GM12865 (cell line): ENCODE data around the gene VKORC1L1.
A peak's percentile ranks its signal among the peaks of the same experiment; 100 is the strongest.

Source experiments
- DNase-seq: peaks from one replicate; pipeline ENCODE4 v3.0.0; 2010; ENCODE audit warnings: low read depth
- H3K4me3 ChIP-seq: 2 replicates; pipeline ENCODE4 v1.5.1; 2011; ENCODE audit warnings: mild to moderate bottlenecking, low read depth, low read length, control low read depth
- CTCF ChIP-seq: IDR thresholded peaks from 2 replicates; pipeline ENCODE4 v1.5.1; 2011; ENCODE audit warnings: low read length, control low read depth, low read depth, inconsistent platforms; ENCODE audit not compliant: insufficient read depth; ENCODE audit errors: missing control alignments

VKORC1L1 gene

GRCh38 chr7:65975814-65976445 lies 103.1 kb downstream of the VKORC1L1 start:
- H3K4me3 ChIP-seq = no peak overlapping the region
- no peak for DNase-seq
- no peak for TF ChIP-seq CTCF

GRCh38 chr7:65976659-65977196 lies 103.9 kb downstream of the VKORC1L1 start:
- no peak overlapping the region for H3K4me3 ChIP-seq
- no peak for DNase-seq
- TF ChIP-seq CTCF = no peak

GRCh38 chr7:65978891-65979582 lies 106.2 kb downstream of the VKORC1L1 start:
- DNase-seq = no peak
- no peak overlapping the region for H3K4me3 ChIP-seq
- TF ChIP-seq CTCF = no peak

- no peak overlapping the region; the same call in 1 of the 2 replicates for H3K4me3 ChIP-seq
- no peak for TF ChIP-seq CTCF
- DNase-seq = no peak
These were observed 107.0 kb downstream of the VKORC1L1 start for GRCh38 chr7:65979583-65980477.

- DNase-seq = peak; percentile 88
- H3K4me3 ChIP-seq = peak overlapping the region; percentile 63
These were observed 107.8 kb downstream of the VKORC1L1 start for GRCh38 chr7:65980478-65981250.

More at GRCh38 chr7:65980478-65981250, 107.8 kb downstream of the VKORC1L1 start:
- TF ChIP-seq CTCF = no peak
